SK-N-SH (cell line): ENCODE data around the gene OSBPL8. TPM values are rescaled to one million over a fixed set of nuclear protein-coding genes. Genes with fewer than 3 reads are reported as not detected.

Experiments used
- CTCF ChIA-PET: fragments of 300-600, 350-600 bp; formaldehyde crosslinking; extraction: SDS; loops from one replicate; lab custom pipeline; 2021; lab: Yijun Ruan, JAX
- POLR2A ChIA-PET: fragments of 350-600 bp; sonication (Branson Sonifier 250); formaldehyde crosslinking; extraction: SDS; loops from one replicate; lab custom pipeline; 2020; ENCODE audit warnings: antibody characterized with exemption, inconsistent platforms; lab: Yijun Ruan, JAX
- DNase-seq: peaks from one replicate; pipeline ENCODE4 v3.0.0; 2012
- H2AFZ ChIP-seq: fragments of 200-600 bp; sonication (generic); 2 replicates; pipeline ENCODE4 v1.8.1; 2016; ENCODE audit warnings: antibody characterized with exemption, mild to moderate bottlenecking, low read depth
- H3F3A ChIP-seq: fragments of 200-600 bp; sonication (generic); replicated peaks from 2 replicates; pipeline ENCODE3; 2016; ENCODE audit warnings: antibody characterized with exemption, mild to moderate bottlenecking; ENCODE audit not compliant: insufficient read depth
- H3K27ac ChIP-seq, 2 experiments: fragments of 200-500 bp in 1 of 2; fragments of 200-600 bp in 1 of 2; sonication (Bioruptor generic) in 1 of 2; sonication (generic), shearing (Covaris generic) in 1 of 2; 2 replicates each; pipeline versions ENCODE4 v1.5.1 to v1.6.1; 2014 to 2016; ENCODE audit warnings: low read depth in 2 of 2, inconsistent platforms in 1 of 2, low read length in 1 of 2, mild to moderate bottlenecking in 1 of 2, mixed read lengths in 1 of 2
- H3K27me3 ChIP-seq: fragments of 200-600 bp; sonication (generic), shearing (Covaris generic); 2 replicates; pipeline ENCODE4 v1.6.1; 2016; ENCODE audit warnings: mixed run types; ENCODE audit not compliant: insufficient read depth
- H3K36me3 ChIP-seq, 2 experiments: fragments of 200-500 bp in 1 of 2; fragments of 200-600 bp in 1 of 2; sonication (Bioruptor generic) in 1 of 2; sonication (generic) in 1 of 2; replicated peaks in 1 of 2; 2 replicates each; pipeline versions ENCODE3 to v1.5.1; 2014 to 2016; ENCODE audit warnings: low read length in 1 of 2, mild to moderate bottlenecking in 1 of 2; ENCODE audit not compliant: insufficient read depth in 2 of 2, control insufficient read depth in 1 of 2
- H3K4me1 ChIP-seq, 2 experiments: fragments of 200-500 bp in 1 of 2; fragments of 200-600 bp in 1 of 2; sonication (Bioruptor generic) in 1 of 2; sonication (generic), shearing (Covaris generic) in 1 of 2; 2 replicates each; pipeline versions ENCODE4 v1.5.1 to v1.6.1; 2014 to 2016; ENCODE audit warnings: low read depth in 1 of 2, low read length in 1 of 2, mixed run types in 1 of 2; ENCODE audit not compliant: insufficient read depth in 2 of 2, control insufficient read depth in 1 of 2
- H3K4me2 ChIP-seq: fragments of 200-600 bp; sonication (generic), shearing (Covaris generic); 2 replicates; pipeline ENCODE4 v1.6.1; 2017; ENCODE audit warnings: mixed run types
- H3K4me3 ChIP-seq, 2 experiments: fragments of 200-500 bp in 1 of 2; fragments of 200-600 bp in 1 of 2; sonication (Bioruptor generic) in 1 of 2; sonication (generic), shearing (Covaris generic) in 1 of 2; 2 replicates each; pipeline versions ENCODE4 v1.5.1 to v1.8.1; 2014 to 2016; ENCODE audit warnings: low read depth in 2 of 2, inconsistent platforms in 1 of 2, low read length in 1 of 2, mild to moderate bottlenecking in 1 of 2, mixed read lengths in 1 of 2, moderate library complexity in 1 of 2
- H3K79me2 ChIP-seq: fragments of 200-600 bp; sonication (generic); 2 replicates; pipeline ENCODE4 v1.8.1; 2017; ENCODE audit warnings: mild to moderate bottlenecking; ENCODE audit not compliant: insufficient read depth
- H3K9ac ChIP-seq: fragments of 200-600 bp; sonication (generic); 2 replicates; pipeline ENCODE4 v1.6.1; 2017; ENCODE audit warnings: mixed run types
- H3K9me2 ChIP-seq: fragments of 200-600 bp; sonication (generic); 2 replicates; pipeline ENCODE4 v1.6.1; 2017; ENCODE audit warnings: mixed run types
- H3K9me3 ChIP-seq: fragments of 200-600 bp; sonication (generic); 2 replicates; pipeline ENCODE4 v1.6.1; 2017; ENCODE audit warnings: mixed run types, mild to moderate bottlenecking, moderate library complexity
- H4K20me1 ChIP-seq: fragments of 200-600 bp; sonication (generic); 2 replicates; pipeline ENCODE4 v1.6.1; 2017; ENCODE audit warnings: mild to moderate bottlenecking, mixed run types; ENCODE audit not compliant: insufficient read depth
- CHD2 ChIP-seq: fragments of 150-350 bp; IDR thresholded peaks from 2 replicates; pipeline ENCODE4 v1.6.1; 2018; ENCODE audit warnings: low read length; ENCODE audit not compliant: partially characterized antibody
- CTCF ChIP-seq: fragments of 200-600 bp; sonication (generic); IDR thresholded peaks from 2 replicates; pipeline ENCODE4 v1.6.1; 2017; ENCODE audit warnings: antibody characterized with exemption, mild to moderate bottlenecking, moderate library complexity
- FOXM1 ChIP-seq: IDR thresholded peaks from 2 replicates; pipeline ENCODE4 v1.4.0; 2012; ENCODE audit warnings: low read depth, mild to moderate bottlenecking
- GABPA ChIP-seq: IDR thresholded peaks from 2 replicates; pipeline ENCODE4 v1.4.0; 2012; ENCODE audit warnings: low read depth, mild to moderate bottlenecking
- GATA2 ChIP-seq: sonication (generic); formaldehyde crosslinking; IDR thresholded peaks from 2 replicates; pipeline ENCODE4 v1.5.0; 2020; ENCODE audit warnings: mild to moderate bottlenecking, missing genetic modification reagents
- JUND ChIP-seq: IDR thresholded peaks from 2 replicates; pipeline ENCODE4 v1.4.0; 2012
- MXI1 ChIP-seq: IDR thresholded peaks from 2 replicates; pipeline ENCODE4 v1.6.1; 2012; ENCODE audit warnings: mild to moderate bottlenecking, low read depth, low read length, improper control_type of control experiment
- PBX3 ChIP-seq: IDR thresholded peaks from 2 replicates; pipeline ENCODE4; 2012
- POLR2AphosphoS5 ChIP-seq: IDR thresholded peaks from 2 replicates; pipeline ENCODE4 v1.6.1; 2012; ENCODE audit warnings: low read depth, low read length
- RAD21 ChIP-seq: IDR thresholded peaks from 2 replicates; pipeline ENCODE4 v1.6.1; 2012; ENCODE audit warnings: mild to moderate bottlenecking, low read length
- RFX5 ChIP-seq: IDR thresholded peaks from 2 replicates; pipeline ENCODE4 v1.6.1; 2012; ENCODE audit warnings: mild to moderate bottlenecking, improper control_type of control experiment, low read length
- RXRA ChIP-seq: IDR thresholded peaks from 2 replicates; pipeline ENCODE4 v1.4.0; 2012; ENCODE audit warnings: low read depth, mild to moderate bottlenecking, borderline replicate concordance
- SIN3A ChIP-seq: IDR thresholded peaks from 2 replicates; pipeline ENCODE4 v1.6.1; 2012; ENCODE audit warnings: low read depth, mild to moderate bottlenecking, low read length, moderate library complexity, borderline replicate concordance
- SMC3 ChIP-seq: IDR thresholded peaks from 2 replicates; pipeline ENCODE4 v1.6.1; 2012; ENCODE audit warnings: low read depth, low read length, improper control_type of control experiment
- TAF1 ChIP-seq: IDR thresholded peaks from 2 replicates; pipeline ENCODE4 v1.6.1; 2012; ENCODE audit warnings: low read depth, mild to moderate bottlenecking, low read length, moderate library complexity, borderline replicate concordance
- USF2 ChIP-seq: fragments of 150-350 bp; IDR thresholded peaks from 2 replicates; pipeline ENCODE4 v1.6.1; 2017; ENCODE audit warnings: antibody characterized with exemption, low read length, low read depth, borderline replicate concordance
- ZBTB33 ChIP-seq: IDR thresholded peaks from 2 replicates; pipeline ENCODE4 v1.4.0; 2012; ENCODE audit warnings: low read depth, borderline replicate concordance
- WGBS: methylation state at CpG from one replicate; pipeline ENCODE4 v1.1.6; 2017; ENCODE audit warnings: low lambda C conversion rate; 5-methylcytosine and 5-hydroxymethylcytosine counted together
- polyA plus RNA-seq, 3 experiments: library from polyadenylated mRNA; depleted of rRNA; stranded (reverse); fragments of >200 nt; gene quantifications; 2 replicates each; pipeline ENCODE4 v1.2.3, GENCODE V29; 2012
- TF ChIP-seq, protein P1 (sequence below): fragments of 150-350 bp; IDR thresholded peaks from 2 replicates; pipeline ENCODE4 v1.6.1; 2016; ENCODE audit warnings: mild to moderate bottlenecking, low read depth, low read length
- TF ChIP-seq, protein P2 (sequence below): IDR thresholded peaks from 2 replicates; pipeline ENCODE4 v1.4.0; 2012; ENCODE audit warnings: low read depth

OSBPL8 gene
- polyA plus RNA-seq, 1 of the 3 experiments (the other 2 are of a cell fraction) = 10.6 TPM

DNA sequence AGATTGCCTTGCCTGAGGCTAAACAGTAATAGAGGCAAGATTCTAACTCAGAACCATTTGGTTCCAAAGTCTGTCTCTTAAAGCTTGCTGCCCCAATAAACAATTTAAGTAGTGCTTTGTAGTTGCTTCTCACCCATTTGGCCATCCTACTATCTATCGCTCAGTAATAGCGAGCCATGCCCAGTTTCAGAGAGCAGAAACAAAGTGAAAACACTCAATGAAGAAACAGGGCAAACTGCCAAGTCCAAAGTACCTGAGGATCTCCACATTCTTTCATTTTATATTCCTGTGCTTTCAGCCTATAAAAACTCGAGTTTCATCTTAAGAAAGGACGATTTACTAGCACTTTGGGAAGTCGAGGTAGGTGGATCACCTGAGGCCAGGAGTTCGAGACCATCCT, 108.0 kb downstream of the OSBPL8 start:
- Histone ChIP-seq H3K4me3 (no peak overlapping the region), H3K27ac (no peak overlapping the region), H3K27me3 (no peaks in the 10 kb centered on the region), H3K36me3 (peaks cover 3 to 30% of the 10 kb centered on the region in 2 experiments), H3K4me1 (peaks cover 0 to 11% of the 10 kb centered on the region in 2 experiments; a peak in 2 of 4 replicates), H3K4me2 (no peak overlapping the region), H2AFZ (no peak overlapping the region), H3K79me2 (peaks cover 72% of the 10 kb centered on the region), H3K9ac (no peak overlapping the region), H4K20me1 (no peaks in the 10 kb centered on the region)
- CTCF ChIA-PET = interaction anchor here (1.4 kb wide), 1 partner anchor 378 kb away, joined by 3 read pairs; no protein-coding TSS in a partner anchor
- 100% methylated on average over 6 of the region's 6 CpGs for WGBS
- TF ChIP-seq GABPA = no peak
- TF ChIP-seq RFX5 = no peak
- TF ChIP-seq, protein P1, sequence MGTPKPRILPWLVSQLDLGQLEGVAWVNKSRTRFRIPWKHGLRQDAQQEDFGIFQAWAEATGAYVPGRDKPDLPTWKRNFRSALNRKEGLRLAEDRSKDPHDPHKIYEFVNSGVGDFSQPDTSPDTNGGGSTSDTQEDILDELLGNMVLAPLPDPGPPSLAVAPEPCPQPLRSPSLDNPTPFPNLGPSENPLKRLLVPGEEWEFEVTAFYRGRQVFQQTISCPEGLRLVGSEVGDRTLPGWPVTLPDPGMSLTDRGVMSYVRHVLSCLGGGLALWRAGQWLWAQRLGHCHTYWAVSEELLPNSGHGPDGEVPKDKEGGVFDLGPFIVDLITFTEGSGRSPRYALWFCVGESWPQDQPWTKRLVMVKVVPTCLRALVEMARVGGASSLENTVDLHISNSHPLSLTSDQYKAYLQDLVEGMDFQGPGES = no peak
- TF ChIP-seq SIN3A = no peak
- TF ChIP-seq RAD21 = no peak
- TF ChIP-seq, protein P2, sequence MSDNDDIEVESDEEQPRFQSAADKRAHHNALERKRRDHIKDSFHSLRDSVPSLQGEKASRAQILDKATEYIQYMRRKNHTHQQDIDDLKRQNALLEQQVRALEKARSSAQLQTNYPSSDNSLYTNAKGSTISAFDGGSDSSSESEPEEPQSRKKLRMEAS = no peak
- no peak for TF ChIP-seq CHD2
- TF ChIP-seq CTCF = no peak
- no peak for TF ChIP-seq JUND
- no peak for TF ChIP-seq PBX3
- no peak for TF ChIP-seq MXI1
- no peak for TF ChIP-seq USF2
- no peak for TF ChIP-seq POLR2AphosphoS5
- TF ChIP-seq RXRA = no peak
- TF ChIP-seq ZBTB33 = no peak
- TF ChIP-seq GATA2 (CRISPR knock-in tag) = no peak
- no peak for TF ChIP-seq TAF1
- TF ChIP-seq SMC3 = no peak
- TF ChIP-seq FOXM1 = no peak
- TF ChIP-seq, all 33 proteins: peak for 0
- Histone ChIP-seq H3K9me2 (no peaks in the 10 kb centered on the region), H3K9me3 (no peaks in the 10 kb centered on the region), H3F3A (peaks cover 32% of the 10 kb centered on the region)
- POLR2A ChIA-PET = no interaction called here
- no peak for DNase-seq
